Stimulated activated CD4-positive, alpha-beta T cell treated with anti-CD3 and anti-CD28 coated beads, Interleukin-15, amount 100 ng/mL, for 24 hours (primary cell): ENCODE measurements around the gene ZNF217.
"Not testable (repeated sequence)": the region's sequence is repeated elsewhere in the genome, so short reads cannot be mapped to it uniquely, and the experiment has no call there.

Experiments
- DNase-seq: peaks from one replicate; pipeline ENCODE4 v3.0.0-alpha.2; 2020

The ZNF217 gene

DNA sequence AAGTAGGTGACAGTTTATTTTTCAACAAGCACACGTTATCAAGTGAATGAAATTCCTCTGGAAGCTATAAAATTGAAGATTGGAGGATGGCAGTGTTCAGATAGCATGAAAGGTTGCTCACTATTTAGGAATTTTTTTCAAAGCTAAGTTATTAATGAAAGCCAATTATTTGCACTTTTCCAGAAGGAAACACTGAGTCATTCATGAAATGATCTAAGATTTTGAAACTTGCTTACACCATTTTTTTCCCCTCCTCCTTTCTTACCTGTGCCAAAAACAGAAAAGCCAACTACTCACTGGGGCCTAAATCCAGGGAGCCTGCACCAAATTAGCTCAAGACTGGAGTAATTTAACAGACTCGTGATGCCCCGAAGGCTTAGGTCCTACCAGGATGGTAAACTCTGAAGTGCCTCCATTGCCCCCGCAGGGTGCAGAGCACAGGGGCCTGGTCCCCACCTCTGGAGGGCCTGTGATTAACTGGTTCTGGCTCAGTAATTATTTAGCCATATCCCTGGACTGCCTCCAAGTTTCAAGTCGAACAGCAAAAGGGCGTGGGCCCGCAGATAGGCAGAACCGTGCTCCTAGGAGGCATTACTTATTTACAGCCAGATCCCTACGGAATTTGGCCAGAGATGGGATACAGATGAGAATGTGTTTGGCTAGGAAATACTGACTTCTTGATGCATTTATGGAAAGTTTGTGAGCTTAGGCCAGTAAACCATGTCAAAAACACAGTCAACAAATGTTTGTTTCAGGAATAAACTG, 28.0 kb upstream of the ZNF217 start:
- DNase-seq, result no peak

DNA sequence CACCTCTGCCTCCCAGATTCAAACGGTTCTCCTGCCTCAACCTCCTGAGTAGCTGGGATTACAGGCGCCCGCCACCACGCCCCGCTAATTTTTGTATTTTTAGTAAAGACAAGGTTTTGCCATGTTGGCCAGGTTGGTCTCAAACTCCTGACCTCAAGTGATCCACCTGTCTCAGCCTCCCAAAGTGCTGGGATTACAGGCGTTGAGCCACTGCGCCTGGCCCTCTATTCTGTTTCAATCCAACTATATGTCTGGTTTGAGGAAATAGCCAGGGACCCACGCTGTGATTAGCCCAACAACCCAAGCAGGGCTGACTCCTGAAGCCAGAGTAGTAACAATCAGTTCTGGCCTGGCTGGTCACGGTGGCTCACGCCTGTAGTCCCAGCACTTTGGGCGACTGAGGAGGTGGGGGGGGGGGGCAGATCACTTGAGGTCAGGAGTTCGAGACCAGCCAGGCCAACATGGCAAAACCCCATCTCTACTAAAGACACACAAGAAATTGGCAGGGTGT, 24.9 kb upstream of the ZNF217 start:
- DNase-seq, result not testable (repeated sequence)

DNA sequence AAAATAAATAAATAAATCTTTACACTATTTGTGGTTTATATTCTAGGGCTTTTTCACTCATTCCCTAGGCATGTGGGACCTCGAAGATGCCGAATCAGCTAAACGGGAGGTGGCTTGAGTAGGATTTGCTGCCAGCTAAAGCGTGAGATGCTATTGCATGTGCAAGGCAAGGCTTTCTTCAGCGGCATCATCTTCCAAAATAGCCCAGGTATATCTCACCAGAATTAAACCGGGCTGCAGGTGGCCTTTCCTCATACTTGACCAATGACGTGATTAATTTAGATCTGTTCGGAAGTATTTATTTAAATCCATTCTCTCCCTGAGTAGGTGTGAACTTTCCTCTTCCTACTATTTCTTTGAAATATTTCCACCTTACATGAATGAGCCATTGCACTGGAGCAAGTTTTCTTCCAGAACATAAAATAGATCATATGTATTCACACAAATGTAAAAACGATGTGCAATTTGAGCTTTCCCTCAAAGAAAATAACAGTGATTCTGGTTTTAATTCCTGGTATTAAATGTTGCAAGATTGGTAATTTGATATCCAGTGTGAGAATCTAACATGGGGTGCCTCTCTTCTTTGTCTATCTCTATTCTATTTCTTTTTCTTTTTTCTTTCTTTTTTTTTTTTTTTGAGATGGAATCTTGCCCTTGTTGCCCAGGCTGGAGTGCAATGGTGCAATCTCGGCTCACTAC, 24.3 kb upstream of the ZNF217 start:
- no peak for DNase-seq

DNA sequence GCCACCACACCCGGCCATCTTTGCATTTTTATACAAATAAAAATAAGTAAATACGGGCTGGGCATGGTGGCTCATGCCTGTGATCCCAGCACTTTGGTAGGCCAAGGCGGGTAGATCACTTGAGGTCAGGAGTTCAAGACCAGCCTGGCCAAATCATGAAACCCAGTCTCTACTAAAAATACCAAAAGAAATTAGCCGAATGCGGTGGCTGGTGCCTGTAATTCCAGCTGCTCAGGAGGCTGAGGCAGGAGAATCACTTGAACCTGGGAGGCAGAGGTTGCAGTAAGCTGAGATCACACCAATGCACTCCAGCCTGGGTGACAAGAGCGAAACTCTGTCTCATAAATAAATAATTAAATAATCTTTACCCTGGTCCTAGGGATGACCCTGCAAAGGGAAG, 22.9 kb upstream of the ZNF217 start:
- DNase-seq, result not testable (repeated sequence)

DNA sequence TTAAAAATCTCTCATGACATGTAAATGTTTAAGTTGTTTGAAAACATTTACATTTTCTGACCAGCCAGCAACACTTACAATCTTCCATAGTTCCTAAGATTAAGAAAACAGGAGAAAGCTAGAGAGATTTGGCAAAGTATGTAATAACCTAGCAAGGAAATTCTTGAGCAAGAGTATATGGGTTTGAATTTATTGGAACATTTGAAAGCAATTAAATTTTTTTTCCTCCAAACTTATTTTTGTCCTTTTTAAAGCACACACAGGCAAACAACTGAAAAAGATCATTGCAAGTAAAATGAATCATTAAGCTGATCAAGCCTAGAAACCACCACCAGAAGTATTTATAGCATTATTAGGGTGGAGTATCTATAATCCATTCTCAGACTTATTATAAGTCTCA, 20.1 kb upstream of the ZNF217 start:
- no peak for DNase-seq

DNA sequence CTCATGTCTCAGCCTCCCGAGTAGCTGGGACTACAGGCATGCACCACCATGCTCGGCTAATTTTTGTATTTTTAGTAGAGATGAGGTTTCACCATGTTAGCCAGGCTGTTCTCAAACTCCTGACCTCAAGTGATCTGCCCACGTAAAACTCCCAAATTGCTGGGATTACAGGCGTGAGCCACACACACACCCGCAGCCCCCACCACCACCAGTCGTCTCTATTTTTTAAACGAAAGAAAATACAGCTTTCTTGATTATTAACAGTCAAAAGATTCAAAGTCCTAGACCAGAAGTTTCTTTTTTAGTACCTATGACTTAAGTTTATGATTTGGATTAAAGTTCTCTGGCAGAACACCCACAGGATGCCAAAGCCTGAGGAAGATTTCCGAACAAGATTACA, 18.6 kb upstream of the ZNF217 start:
- not testable (repeated sequence) for DNase-seq

DNA sequence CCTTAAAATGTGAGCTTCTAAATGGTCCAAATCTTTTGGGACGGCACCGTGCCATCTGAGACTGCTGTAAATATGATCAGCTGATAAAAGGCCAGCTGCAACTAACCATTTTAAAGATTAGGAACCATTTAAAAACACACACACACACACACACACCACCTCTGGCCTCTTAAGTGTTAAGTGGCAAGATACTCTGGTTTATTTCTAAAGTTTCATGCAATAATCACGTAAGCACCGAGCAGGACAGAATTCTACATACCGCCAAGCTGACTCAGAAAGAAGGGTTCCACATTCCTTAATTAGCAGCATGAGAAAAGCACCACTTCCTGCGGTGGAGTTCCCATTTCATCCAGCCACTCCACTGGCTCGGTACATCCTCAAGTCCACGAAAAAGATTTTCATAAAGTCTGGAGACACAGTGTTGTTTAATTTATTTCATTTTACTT, 17.8 kb upstream of the ZNF217 start:
- no peak for DNase-seq

DNA sequence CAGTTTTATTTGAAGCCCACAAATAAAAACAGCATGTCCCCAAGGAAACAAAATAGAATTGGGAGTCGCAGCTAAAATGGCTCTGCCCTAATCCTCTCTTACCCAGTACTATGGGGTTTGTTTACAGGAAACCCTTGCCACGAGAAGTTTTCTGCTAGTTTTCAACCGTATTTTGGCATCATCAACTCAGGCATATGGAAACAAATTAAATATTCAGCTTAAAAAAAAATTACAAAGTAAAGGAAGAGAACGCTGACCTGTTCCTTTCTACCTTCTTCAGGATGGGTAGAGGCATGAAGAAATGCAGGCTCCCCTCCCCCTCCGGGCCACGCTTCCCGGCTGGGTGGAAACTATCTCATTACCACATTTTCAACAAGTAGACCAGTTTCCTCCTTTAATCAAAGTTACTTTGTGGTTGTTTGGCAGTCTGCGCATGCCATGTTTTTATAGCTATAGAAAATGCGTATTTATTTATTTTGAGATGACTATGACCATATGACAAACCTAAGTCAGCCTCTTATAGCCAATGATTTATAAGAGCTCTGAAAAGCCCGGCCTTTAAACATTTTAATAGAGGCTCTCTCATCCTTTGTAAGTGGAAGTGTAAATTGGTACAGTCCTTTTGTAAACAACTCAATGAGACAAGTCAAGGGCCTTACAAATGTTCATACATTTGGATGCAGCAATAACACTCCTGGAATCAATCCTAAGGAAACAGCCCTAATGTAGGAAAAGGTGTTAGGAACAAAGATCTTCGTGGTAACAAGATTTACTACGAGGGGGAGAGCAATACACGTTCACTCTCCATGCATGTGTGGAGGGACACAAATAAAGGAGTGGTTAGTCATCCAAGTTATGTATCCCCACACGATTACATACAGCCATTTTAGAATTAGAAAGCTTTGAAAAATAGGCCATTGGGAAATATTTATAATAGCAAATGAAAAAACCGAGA, 16.1 kb upstream of the ZNF217 start:
- peak; percentile 83 for DNase-seq

DNA sequence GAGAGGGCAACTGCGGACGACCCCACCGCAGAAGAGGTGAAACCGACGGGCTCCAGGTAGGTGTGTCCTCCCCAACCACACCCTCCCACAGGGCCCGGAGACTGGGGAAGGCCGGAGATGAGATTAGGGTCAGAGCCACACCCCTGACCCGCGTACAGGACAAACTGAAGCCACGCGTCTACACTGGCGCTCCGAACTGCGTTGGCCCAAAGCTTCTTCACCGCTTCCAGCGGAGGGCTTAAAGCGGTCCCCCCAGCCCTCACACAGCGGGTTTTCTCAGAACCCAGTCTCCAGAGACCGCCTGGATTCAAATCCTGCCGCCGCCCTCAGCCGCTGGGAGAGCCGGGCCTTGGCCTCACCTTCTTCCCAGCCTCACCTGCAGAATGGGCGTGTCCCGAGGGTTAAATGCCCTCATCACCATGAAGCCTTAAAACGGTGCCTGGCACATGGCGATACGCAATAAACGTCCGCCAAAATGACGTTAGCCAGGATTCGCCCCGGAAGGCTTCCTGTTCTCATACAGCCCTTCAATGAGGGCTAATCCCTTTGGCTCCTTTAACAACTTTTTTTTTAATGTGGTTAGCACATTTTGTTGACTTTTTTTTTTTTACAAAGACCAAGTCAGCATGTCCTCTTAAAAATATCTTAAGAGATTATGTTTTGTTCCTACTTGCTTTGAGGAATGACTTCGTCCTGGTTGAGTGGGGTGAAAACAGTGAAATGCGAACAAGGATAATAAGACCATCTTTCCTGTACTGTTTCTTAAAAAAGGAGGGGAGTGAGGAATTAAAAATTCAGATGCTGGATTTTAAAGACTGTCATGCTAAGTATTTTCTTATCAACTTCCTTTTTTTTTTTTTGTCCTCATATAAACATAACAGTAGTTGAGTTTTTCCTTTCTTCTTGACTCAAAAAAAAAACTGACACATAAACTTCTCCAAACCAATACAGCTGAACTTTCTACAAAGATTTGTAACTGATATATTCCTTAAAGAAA, 15.1 kb upstream of the ZNF217 start:
- peak; percentile 49 for DNase-seq

DNA sequence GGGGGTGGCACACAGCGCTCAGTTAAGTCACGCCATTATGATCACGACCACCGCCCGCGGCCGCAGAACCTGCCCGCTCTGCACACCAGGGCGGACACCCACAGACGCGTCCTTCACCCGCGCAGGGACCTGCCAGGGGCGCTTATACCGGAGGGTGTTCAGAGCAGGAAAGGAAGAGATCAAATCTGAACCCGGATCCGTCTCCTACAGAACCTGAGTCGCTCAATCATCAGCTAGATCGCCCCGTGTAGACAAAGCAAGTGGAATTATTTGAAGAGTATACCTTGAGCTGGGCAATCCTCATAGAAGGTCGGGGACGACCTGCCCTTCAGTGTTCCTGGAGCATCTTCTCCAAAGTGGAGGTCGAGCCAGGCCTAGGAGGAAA, 14.4 kb upstream of the ZNF217 start:
- no peak for DNase-seq

DNA sequence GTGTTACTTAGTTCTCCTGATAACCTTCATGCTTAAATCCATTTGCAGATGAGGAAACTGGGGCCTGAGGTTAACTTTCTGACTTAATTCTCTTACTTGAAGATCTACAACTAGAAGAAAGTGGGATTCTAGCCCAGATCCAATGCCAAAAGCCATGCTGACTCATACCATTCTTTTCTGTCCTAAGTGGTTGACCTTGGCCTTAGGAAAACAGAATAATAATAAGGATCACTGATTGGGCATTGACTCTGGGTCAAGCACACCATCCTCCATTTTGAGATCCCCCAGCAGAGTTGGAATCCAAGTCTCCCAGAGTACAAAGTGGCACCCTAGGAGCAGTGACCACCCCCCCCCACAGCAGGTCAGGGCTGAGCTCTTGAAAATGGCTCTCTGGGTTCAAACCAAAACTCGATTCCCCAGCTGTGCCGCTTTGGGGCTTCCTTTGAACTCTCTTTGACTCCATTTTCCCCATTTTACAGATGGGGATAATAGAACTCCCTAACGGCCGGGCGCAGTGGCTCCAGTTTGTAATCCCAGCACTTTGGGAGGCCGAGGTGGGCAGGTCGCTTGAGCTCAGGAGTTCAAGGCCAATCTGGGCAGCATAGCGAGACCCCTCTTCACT, 12.8 kb upstream of the ZNF217 start:
- no peak for DNase-seq

DNA sequence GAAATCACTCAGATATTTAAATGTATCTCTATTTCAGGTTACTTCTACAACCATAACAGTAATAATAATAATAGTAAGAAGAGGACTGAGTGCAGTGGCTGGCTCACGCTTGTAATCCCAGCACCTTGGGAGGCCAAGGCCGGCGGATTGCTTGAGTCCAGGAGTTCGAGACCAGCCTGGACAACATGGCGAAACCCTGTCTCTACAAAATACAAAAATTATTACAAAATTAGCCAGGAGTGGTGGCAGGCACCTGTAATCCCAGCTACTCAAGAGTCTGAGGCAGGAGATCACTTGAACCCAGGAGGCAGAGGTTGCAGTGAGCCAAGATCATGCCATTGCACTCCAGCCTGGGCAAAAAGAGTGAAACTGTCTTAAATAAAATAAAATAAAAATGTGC, 11.8 kb upstream of the ZNF217 start:
- not testable (repeated sequence) for DNase-seq

DNA sequence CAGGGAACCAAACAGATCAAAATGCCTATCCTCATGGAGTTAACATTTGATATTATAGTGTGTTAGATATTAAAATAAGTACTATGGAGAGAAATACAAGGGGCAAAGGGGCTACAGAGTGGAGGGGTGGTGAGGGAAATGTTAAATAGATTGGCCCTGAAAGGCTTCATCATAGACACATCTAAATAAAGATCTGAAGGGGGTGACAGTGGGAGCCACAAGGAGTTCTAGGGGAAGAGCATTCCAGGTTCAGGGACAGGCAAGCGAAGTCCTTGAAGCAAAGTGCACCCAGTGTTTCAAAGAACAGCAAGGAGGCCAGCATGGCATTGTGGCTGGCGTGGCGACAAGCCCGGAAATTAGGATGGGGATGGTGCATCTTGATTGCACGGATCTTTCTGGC, 11.2 kb upstream of the ZNF217 start:
- not testable (repeated sequence) for DNase-seq

DNA sequence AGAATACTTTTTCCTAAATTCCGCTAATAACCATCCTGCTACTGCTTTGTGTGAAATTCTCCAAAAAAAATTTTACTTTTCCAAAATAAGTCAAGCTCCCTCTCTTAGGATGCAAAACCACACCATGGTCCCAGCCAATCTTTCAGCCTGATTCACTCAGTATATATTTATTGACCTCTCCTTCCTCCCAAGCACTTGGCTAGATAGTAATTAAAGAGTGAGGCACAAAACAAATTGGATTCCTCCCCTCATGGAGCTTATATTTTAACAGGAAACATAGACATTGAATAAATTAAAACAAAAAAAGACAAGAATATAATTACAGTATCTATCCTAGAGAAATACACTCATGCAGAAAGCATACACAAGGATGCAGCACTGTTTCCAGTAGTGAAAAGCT, 9.0 kb upstream of the ZNF217 start:
- DNase-seq, result no peak

DNA sequence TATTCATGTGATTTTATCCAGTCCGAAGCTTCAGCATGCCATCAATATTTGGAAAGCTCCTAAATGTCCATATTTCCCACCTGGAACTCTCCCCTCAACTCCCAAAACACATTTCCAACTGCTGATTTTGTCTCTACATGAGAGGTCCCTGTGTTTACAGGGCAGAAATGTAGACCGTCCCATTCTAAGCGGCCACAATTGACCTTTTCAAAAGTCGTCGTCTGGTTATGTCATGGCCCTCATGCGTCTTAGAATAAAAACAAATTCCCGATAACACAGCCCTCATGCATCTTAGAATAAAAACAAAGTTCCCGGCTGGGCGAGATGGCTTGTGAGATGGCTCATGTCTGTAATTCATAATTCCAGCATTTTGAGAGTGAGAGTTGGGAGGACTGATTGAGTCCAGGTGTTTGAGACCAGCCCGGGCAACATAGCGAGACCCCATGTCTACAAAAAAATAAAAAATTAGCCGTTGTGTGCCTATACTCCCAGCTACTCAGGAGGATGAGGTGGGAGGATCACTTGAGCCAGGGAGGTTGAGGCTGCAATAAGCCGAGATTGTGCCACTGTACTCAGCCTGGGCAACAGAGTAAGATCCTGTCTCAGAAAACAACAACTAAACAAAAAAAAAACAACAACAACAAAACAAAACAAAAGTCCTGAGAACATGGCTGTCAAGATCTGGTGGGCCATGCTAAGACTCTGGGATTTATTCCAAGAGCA, 6.4 kb upstream of the ZNF217 start:
- no peak for DNase-seq

DNA sequence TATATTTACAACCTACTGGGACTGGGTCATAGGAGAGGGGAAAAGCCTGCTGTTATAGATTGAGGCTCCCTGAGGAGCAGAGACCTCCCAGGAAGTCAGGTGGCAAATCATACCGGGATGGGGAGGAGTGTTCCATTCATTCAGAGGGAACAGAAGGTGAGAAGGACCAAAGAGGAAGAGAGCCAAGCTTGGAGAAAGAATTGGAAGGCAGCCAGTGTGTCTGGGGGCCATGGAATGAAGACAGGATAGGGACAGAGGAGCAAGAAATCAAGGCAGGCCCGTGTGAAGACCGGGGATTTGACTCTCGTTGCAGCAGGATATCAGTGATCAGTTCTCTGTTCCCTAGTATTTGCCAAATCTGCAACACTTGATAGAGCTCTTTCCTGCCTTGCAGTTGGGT, 5.7 kb upstream of the ZNF217 start:
- DNase-seq, result no peak

DNA sequence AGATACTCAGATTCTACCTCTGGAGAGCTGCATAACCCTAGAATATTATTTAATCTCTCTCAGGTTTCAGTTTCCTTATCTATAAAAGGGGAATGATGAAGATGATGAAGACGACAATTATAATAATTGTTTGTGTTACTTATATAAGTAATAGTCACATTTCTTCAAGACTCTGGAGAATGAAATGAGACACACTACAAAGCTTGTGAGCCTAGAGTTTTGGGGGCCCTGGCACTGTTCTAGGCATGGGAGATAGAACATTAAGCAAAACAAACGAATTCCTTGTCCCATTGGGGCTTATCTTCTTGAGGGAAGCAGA, 5.4 kb upstream of the ZNF217 start:
- no peak for DNase-seq

DNA sequence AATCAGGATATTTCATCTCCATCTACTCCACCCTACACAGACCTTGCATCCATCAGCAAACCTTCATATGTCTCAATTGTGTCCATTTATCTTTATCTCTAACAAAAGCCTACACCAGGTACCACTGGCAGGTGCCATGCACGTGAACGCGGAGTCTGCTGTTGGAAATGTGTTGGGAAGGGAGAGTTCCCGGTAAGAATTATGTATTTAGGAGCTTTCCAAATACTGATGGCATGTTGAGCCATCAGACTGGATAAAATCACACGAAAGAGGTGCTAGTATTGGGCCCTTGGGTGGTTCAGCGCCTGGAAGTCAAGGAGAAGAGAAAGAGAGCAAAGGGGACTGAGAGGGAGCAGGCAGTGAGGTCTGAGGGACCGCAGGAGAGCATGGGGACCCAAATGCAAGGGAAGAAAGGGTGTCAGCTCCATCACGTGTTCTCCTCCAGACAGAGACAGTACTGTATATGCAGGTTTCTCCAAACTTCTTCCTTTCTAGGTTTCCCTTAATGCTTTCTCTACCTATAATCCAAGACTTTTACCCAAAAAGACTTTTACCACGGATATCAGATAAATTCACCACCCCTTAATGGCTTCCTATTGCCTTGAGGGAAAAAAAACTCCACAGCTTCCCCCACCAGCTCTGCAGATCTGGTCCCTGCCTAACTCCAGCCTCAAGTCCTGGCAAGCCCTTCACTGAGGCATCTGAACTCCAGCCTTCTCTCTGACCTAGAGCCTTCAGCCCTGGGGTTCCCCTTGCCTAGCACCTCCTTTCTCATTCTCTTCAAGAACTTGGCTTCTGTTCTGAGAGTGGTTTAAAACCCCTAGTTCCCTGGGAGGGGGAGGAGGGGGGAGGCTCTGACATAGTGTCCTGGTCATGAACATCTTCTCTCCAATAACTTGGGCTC, 4.8 kb upstream of the ZNF217 start:
- no peak for DNase-seq

DNA sequence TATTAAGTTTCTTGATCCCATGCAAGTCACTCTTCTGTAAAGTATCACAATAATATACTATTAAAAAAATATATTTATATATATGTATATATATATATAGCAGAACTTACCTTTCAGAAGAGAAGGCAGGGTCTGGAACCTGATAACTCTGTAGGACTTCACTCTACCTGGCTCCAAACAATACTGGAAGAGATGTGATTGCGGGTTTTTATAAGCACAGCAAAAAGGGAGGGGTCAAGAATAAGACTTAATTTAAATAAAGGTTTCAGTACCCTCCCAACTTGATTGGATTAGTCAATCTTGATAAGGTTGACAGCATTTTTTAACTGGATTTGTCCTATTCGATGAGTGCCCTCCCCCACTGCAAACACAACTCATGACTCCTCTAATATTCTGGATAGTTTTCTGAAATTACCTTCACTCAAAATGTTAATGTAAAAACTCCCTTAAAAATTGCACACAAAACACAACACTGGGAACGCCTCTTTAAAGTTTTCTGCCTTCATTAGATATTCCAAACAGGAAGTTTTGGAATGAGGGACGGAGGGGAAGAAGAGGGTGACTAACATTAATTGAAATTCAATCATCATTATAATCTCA, 4.0 kb upstream of the ZNF217 start:
- DNase-seq, result no peak
